GM12878 (cell line): Measurements from ENCODE around the gene RANBP3. TPM values are rescaled to one million over a fixed set of nuclear protein-coding genes. Genes with fewer than 3 reads are reported as not detected.

Source experiments
- ATAC-seq: fragments of 200-7000 bp; cut with Tn5 transposase; 3 replicates; pipeline ENCODE4 v1.9.1; 2020; ENCODE audit warnings: mild to moderate bottlenecking, moderate library complexity
- BruUV-seq: library from RNA; stranded (reverse); fragments of 400-500 nt; replicated peaks from 2 replicates; lab custom pipeline; 2021; lab: Mats Ljungman, UMichigan
- CTCF ChIA-PET: fragments of 300-600 bp; sonication (Branson Sonifier 250); formaldehyde crosslinking; extraction: SDS; loops from one replicate; lab custom pipeline; 2021; ENCODE audit warnings: inconsistent platforms; lab: Yijun Ruan, JAX
- POLR2A ChIA-PET: fragments of 350-600 bp; formaldehyde crosslinking; extraction: SDS; loops from one replicate; lab custom pipeline; 2021; ENCODE audit warnings: inconsistent platforms; lab: Charles Lee
- RAD21 ChIA-PET: fragments of 300-600 bp; sonication (Branson Sonifier 250); formaldehyde crosslinking; loops from one replicate; lab custom pipeline; 2023; ENCODE audit warnings: antibody characterized with exemption; ENCODE audit not compliant: unreplicated experiment; lab: Charles Lee
- SMC1A ChIA-PET: fragments of 300-600 bp; sonication (Branson Sonifier 250); formaldehyde crosslinking; loops from one replicate; lab custom pipeline; 2023; ENCODE audit not compliant: unreplicated experiment, uncharacterized antibody; lab: Charles Lee
- DNase-seq: peaks from one replicate; pipeline ENCODE4 v3.0.0-alpha.2; 2011; ENCODE audit warnings: low read depth, low spot score
- FAIRE-seq: peaks from 3 replicates; lab custom pipeline; 2011; peaks lifted over from hg19 to GRCh38; lab: Jason Lieb, UNC
- H2AFZ ChIP-seq: 2 replicates; pipeline ENCODE4 v1.6.0; 2011; ENCODE audit warnings: low read depth, low read length, control low read depth; ENCODE audit not compliant: control insufficient read depth
- H3K27ac ChIP-seq: 2 replicates; pipeline ENCODE4 v1.5.1; 2011; ENCODE audit warnings: control low read depth; ENCODE audit not compliant: control insufficient read depth, insufficient read depth
- H3K27me3 ChIP-seq, 2 experiments: replicated peaks in 1 of 2; 2 replicates each; pipeline versions ENCODE4 v1.6.0 to v1.6.1; 2011; ENCODE audit warnings: low read length in 1 of 2; ENCODE audit not compliant: control insufficient read depth in 2 of 2, insufficient read depth in 2 of 2
- H3K36me3 ChIP-seq, 2 experiments: 2 replicates each; pipeline ENCODE4 v1.5.1; 2011; ENCODE audit warnings: low read length in 1 of 2; ENCODE audit not compliant: control insufficient read depth in 2 of 2, insufficient read depth in 2 of 2
- H3K4me1 ChIP-seq: 2 replicates; pipeline ENCODE4 v1.6.1; 2011; ENCODE audit warnings: mild to moderate bottlenecking, low read length, moderate library complexity, mixed read lengths; ENCODE audit not compliant: control insufficient read depth, insufficient read depth
- H3K4me2 ChIP-seq: 2 replicates; pipeline ENCODE4 v1.6.0; 2011; ENCODE audit warnings: control low read depth; ENCODE audit not compliant: control insufficient read depth, insufficient read depth
- H3K4me3 ChIP-seq: fragments of 200-600 bp; sonication (generic); 2 replicates; pipeline ENCODE4 v1.5.1; 2016
- H3K79me2 ChIP-seq: 2 replicates; pipeline ENCODE4 v1.6.0; 2011; ENCODE audit warnings: low read length; ENCODE audit not compliant: control insufficient read depth, insufficient read depth
- H3K9ac ChIP-seq: 2 replicates; pipeline ENCODE4 v1.8.0; 2011; ENCODE audit warnings: low read length, control low read depth, mixed read lengths; ENCODE audit not compliant: control insufficient read depth, insufficient read depth
- H3K9me3 ChIP-seq: replicated peaks from 3 replicates; pipeline ENCODE4 v1.5.1; 2011; ENCODE audit warnings: mild to moderate bottlenecking, low read length; ENCODE audit not compliant: control insufficient read depth, insufficient read depth
- H4K20me1 ChIP-seq: 2 replicates; pipeline ENCODE4 v1.6.0; 2011; ENCODE audit not compliant: control insufficient read depth, insufficient read depth
- ASH2L ChIP-seq: fragments of 300-600, 200-600 bp; sonication (generic); IDR thresholded peaks from 2 replicates; pipeline ENCODE4 v1.6.1; 2017; ENCODE audit warnings: low read depth, mild to moderate bottlenecking, borderline replicate concordance
- CTCF ChIP-seq, 3 experiments: IDR thresholded peaks in 2 of 3; conservative IDR thresholded peaks in 1 of 3; 2 replicates each; pipeline ENCODE4 v1.5.1; 2011; ENCODE audit warnings: low read depth in 3 of 3, low read length in 3 of 3, mild to moderate bottlenecking in 3 of 3, control low read depth in 2 of 3, moderate library complexity in 2 of 3, inconsistent platforms in 1 of 3, mixed read lengths in 1 of 3; ENCODE audit not compliant: control insufficient read depth in 2 of 3, insufficient read depth in 1 of 3; ENCODE audit errors: extremely low read depth in 1 of 3
- GABPA ChIP-seq: IDR thresholded peaks from 2 replicates; pipeline ENCODE4 v1.6.1; 2014; ENCODE audit warnings: antibody characterized with exemption, low read depth, mild to moderate bottlenecking, inconsistent platforms
- IRF4 ChIP-seq: IDR thresholded peaks from 2 replicates; pipeline ENCODE4 v1.6.1; 2011; ENCODE audit warnings: low read depth, low read length
- NFYB ChIP-seq: IDR thresholded peaks from 2 replicates; pipeline ENCODE4 v1.6.1; 2011; ENCODE audit warnings: low read depth, mild to moderate bottlenecking, low read length, improper control_type of control experiment, moderate library complexity; ENCODE audit not compliant: insufficient read depth
- REST ChIP-seq: IDR thresholded peaks from 2 replicates; pipeline ENCODE4 v1.6.1; 2012; ENCODE audit warnings: mild to moderate bottlenecking, low read depth, low read length
- ZBTB40 ChIP-seq: fragments of 450-650 bp; IDR thresholded peaks from 2 replicates; pipeline ENCODE4 v1.6.1; 2016; ENCODE audit warnings: mild to moderate bottlenecking, moderate library complexity, borderline replicate concordance
- ZNF274 ChIP-seq: IDR thresholded peaks from one replicate; pipeline ENCODE4 v1.8.0; 2011; ENCODE audit not compliant: insufficient read length, insufficient read depth
- ZNF592 ChIP-seq: fragments of 450-650 bp; IDR thresholded peaks from 2 replicates; pipeline ENCODE4 v1.6.1; 2017; ENCODE audit warnings: mild to moderate bottlenecking, moderate library complexity
- WGBS: methylation state at CpG from one replicate; pipeline ENCODE4 v1.1.6; 2016; ENCODE audit warnings: low lambda C conversion rate; ENCODE audit not compliant: insufficient replicate concordance, insufficient coverage; ENCODE audit errors: missing lambda C conversion rate; 5-methylcytosine and 5-hydroxymethylcytosine counted together
- in situ Hi-C: fragments of 300-500 bp; cut with MboI; formaldehyde crosslinking; loops from 9 replicates; pipeline ENCODE4 v1.14.3; 2018; ENCODE audit warnings: mixed read lengths
- intact Hi-C: fragments of 100-400 bp; cut with micrococcal nuclease; formaldehyde crosslinking; loops from one replicate; pipeline ENCODE4 v1.14.2; 2022; ENCODE audit not compliant: unreplicated experiment
- polyA plus RNA-seq, 11 experiments: library from polyadenylated mRNA; depleted of rRNA in 4 of 11; unstranded in 6 of 11; stranded (reverse) in 5 of 11; fragments of >200 nt; fragmentation: Nextera tagmentation in 4 of 11; fragmentation: Illumina TruSeq in 1 of 11; extraction: Ambion mirVana in 4 of 11; extraction: Trizol in 1 of 11; gene quantifications; 1 replicate in 1 of 11; 2 replicates in 10 of 11; pipeline versions ENCODE4 v1.2.1 to v1.2.3, GENCODE V29; 2011 to 2016; ENCODE audit warnings: inconsistent platforms in 2 of 11, missing spikeins in 2 of 11, low read depth in 1 of 11
- total RNA-seq, 4 experiments: library from RNA; depleted of rRNA in 3 of 4; stranded (reverse); fragments of >200 nt in 3 of 4; fragmentation: Illumina TruSeq in 1 of 4; extraction: Trizol in 1 of 4; gene quantifications; 2 replicates each; pipeline versions ENCODE4 v1.2.1 to v1.2.3, GENCODE V29; 2013 to 2021

RANBP3 gene
- total and polyA plus RNA-seq, 10 of the 15 experiments (the other 5 are each of a cell fraction or from before 2014, with no cell fraction given): 1.1 to 81.6 (median 60.0) TPM

GRCh38 chr19:5895890-5896289, 82.0 kb downstream of the RANBP3 start:
- WGBS: 98% methylated on average over 7 of the region's 8 CpGs

More at GRCh38 chr19:5895890-5896289, 82.0 kb downstream of the RANBP3 start:
- H3K4me3 ChIP-seq: no peak overlapping the region
- CTCF ChIA-PET: no interaction called here
- no peaks in the 10 kb centered on the region for H3K9me3 ChIP-seq
- peaks cover 8 to 13% of the 10 kb centered on the region in 2 experiments; a peak in 3 of 4 replicates for H3K36me3 ChIP-seq
- peaks cover 6% of the 10 kb centered on the region for H4K20me1 ChIP-seq
- FAIRE-seq (no peak), DNase-seq (no peak), ATAC-seq (no peak)
- intact Hi-C loops (no loop called here), in situ Hi-C loops (no loop called here)
- H3K27ac ChIP-seq: no peak overlapping the region
- TF ChIP-seq REST (no peak), ZNF274 (no peak), GABPA (no peak), NFYB (no peak), CTCF (IDR thresholded peaks at IDR 0.05 in 2 of 3, conservative IDR thresholded peaks at IDR 0.05 in 1 of 3; ENCODE audit: control insufficient read depth in 2 of 3, extremely low read depth in 1 of 3, insufficient read depth in 1 of 3, low read depth in 3 of 3, low read length in 3 of 3) (no peak), IRF4 (no peak), ZNF592 (no peak), ASH2L (no peak), ZBTB40 (no peak)
- no peak overlapping the region for H3K4me2 ChIP-seq
- BruUV-seq: no TSS peak
- RAD21 ChIA-PET: no interaction called here
- POLR2A ChIA-PET: no interaction called here
- no peaks in the 10 kb centered on the region for H3K27me3 ChIP-seq
- H3K79me2 ChIP-seq: peaks cover 11% of the 10 kb centered on the region
- no peak overlapping the region for H2AFZ ChIP-seq
- no peaks in the 10 kb centered on the region; the same call in 1 of the 2 replicates for H3K4me1 ChIP-seq
- SMC1A ChIA-PET: no interaction called here
- no peak overlapping the region for H3K9ac ChIP-seq
